ENCODE measurements around the gene MFSD12.

MFSD12 gene

DNA sequence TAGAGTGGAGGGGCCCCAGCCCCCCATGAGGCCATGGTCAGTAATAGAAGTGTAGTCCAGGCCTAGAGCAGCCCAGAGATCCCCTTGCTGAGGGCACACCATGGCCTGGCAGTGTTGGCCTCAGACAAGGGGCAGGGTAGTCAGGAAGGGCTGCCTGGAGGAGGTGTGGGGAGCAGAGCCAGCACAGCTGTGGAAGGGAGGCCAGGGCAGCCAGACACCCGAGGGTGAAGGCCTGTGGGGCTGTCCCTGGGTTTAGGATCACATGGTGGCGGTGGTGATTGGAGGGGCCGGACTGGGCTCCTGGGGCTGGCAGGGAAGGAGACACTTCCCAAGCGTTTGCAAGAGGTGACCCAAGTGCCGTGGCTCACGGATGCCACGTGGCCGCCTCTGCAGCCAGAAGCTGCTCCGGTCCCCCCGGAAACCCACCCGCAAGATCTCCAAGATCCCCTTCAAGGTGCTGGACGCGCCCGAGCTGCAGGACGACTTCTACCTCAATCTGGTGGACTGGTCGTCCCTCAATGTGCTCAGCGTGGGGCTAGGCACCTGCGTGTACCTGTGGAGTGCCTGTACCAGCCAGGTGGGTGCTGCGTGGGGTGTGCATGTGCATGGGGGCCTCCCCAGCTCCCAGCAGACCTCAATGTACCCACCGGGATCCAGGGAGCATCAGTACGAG is 30.0 kb downstream of the MFSD12 start:
- no peak for TF ChIP-seq CTCF (IDR thresholded peaks at IDR 0.05; ENCODE audit: low read depth, low read length, missing control alignments)
- no peak for DNase-seq
- Histone ChIP-seq H3K36me3 (replicated peaks) (peaks cover 51% of the 10 kb centered on the region), H3K4me3 (ENCODE audit: low read depth, low read length) (no peak overlapping the region), H3K27ac (no peak overlapping the region), H3K27me3 (replicated peaks) (no peaks in the 10 kb centered on the region)
- in situ Hi-C loops (cut with HindIII; ENCODE audit: low pct_ligation_motif_present, low sequenced_read_pairs): no loop called here

DNA sequence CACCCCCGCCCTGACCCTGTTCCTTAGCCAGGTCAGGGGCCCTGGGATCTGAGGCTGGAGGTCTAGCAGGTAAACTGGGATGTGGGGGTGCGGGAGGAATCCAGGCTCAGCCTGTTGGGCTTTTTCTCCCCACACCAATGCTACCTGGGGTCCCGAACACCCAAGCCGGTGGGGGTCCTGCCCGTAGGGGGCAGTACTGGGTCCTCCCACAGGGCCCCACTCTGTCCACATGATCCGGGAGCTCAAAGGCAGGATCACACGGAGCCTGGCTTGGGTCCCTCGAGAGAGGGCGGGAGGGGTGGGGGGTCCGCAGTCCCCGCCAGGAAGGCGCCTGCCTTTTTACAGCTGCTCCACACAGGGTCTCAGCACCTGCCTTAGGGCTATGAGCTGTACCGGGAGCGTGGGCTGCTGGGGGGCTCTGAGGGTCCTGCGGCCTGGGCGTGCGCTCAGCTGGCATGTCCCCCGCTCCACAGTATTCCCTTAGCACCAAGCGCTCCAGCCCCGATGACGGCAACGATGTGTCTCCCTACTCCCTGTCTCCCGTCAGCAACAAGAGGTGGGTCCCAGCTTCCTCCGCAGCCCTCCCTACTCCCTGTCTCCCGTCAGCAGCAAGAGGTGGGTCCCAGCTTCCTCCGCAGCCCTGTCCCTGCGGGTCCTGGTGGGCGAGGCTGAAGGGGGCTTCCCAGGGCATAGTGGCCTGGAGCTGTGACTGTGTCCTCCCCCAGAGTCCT is 30.7 kb downstream of the MFSD12 start:
- Histone ChIP-seq H3K27ac (no peak overlapping the region), H3K4me3 (ENCODE audit: low read depth, low read length) (no peak overlapping the region), H3K27me3 (replicated peaks) (no peaks in the 10 kb centered on the region), H3K36me3 (replicated peaks) (peaks cover 44% of the 10 kb centered on the region)
- in situ Hi-C loops (cut with HindIII; ENCODE audit: low pct_ligation_motif_present, low sequenced_read_pairs): no loop called here
- no peak for DNase-seq
- peak; percentile 44 for TF ChIP-seq CTCF (IDR thresholded peaks at IDR 0.05; ENCODE audit: low read depth, low read length, missing control alignments)

DNA sequence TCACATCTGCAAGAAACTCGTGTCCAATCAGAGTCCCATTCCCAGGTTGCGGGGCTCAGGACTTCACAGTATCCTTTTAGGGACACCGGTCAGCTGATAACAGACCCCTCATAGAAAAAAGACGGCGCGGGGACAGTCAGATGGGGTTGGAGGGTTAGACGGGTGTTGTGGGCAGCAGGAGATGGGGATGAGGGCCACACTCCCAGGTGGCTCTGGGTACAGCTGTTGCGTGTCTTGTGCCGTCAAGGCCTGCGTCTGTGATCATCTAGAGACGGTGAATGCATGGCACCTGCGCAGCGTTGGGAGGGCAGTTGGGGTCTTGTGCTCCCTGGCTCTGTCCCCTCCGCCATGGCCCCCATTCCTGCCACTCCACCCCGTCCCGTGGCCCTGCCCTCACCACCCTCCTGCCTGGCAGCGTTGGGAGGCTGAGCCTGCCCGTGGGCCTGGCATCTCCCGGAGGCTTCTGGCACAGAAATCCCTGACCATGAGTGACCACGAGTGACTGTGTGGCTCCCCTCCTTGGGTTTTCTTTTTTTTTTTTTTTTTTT is 32.4 kb downstream of the MFSD12 start:
- DNase-seq: no peak
- TF ChIP-seq CTCF (IDR thresholded peaks at IDR 0.05; ENCODE audit: low read depth, low read length, missing control alignments): no peak
- Histone ChIP-seq H3K36me3 (replicated peaks) (peaks cover 36% of the 10 kb centered on the region), H3K27ac (no peak overlapping the region), H3K4me3 (ENCODE audit: low read depth, low read length) (no peak overlapping the region), H3K27me3 (replicated peaks) (no peaks in the 10 kb centered on the region)
- in situ Hi-C loops (cut with HindIII; ENCODE audit: low pct_ligation_motif_present, low sequenced_read_pairs): no loop called here

- no peak overlapping the region for H3K4me3 ChIP-seq (ENCODE audit: low read depth, low read length)
- no peak for TF ChIP-seq CTCF (IDR thresholded peaks at IDR 0.05; ENCODE audit: low read depth, low read length, missing control alignments)
These were observed 33.1 kb downstream of the MFSD12 start for GRCh38 chr19:3524078-3524842.

GRCh38 chr19:3523361-3524077 is 33.9 kb downstream of the MFSD12 start:
- Histone ChIP-seq H3K36me3 (replicated peaks) (peaks cover 36% of the 10 kb centered on the region), H3K4me3 (ENCODE audit: low read depth, low read length) (no peak overlapping the region), H3K27ac (no peak overlapping the region), H3K27me3 (replicated peaks) (no peaks in the 10 kb centered on the region)
- DNase-seq: no peak
- in situ Hi-C loops (cut with HindIII; ENCODE audit: low pct_ligation_motif_present, low sequenced_read_pairs): no loop called here
- TF ChIP-seq CTCF (IDR thresholded peaks at IDR 0.05; ENCODE audit: low read depth, low read length, missing control alignments): no peak

More at GRCh38 chr19:3524078-3524842, 33.1 kb downstream of the MFSD12 start:
- no peak for DNase-seq
- H3K27ac ChIP-seq: no peak overlapping the region
- in situ Hi-C loops (cut with HindIII; ENCODE audit: low pct_ligation_motif_present, low sequenced_read_pairs): no loop called here
- H3K27me3 ChIP-seq (replicated peaks): no peaks in the 10 kb centered on the region
- peaks cover 36% of the 10 kb centered on the region for H3K36me3 ChIP-seq (replicated peaks)
